ENCODE results near the gene CHD9.
"Not testable (repeated sequence)": the region's sequence is repeated elsewhere in the genome, so short reads cannot be mapped to it uniquely, and the experiment has no call there.

The CHD9 gene

GRCh38 chr16:53045341-53046220, 9.2 kb upstream of the CHD9 start:
- ChIA-PET POLR2A (no interaction called here), CTCF (interaction anchor here (0.9 kb wide), 1 partner anchor 12 kb away, joined by 3 read pairs; no protein-coding TSS in a partner anchor)
- TF ChIP-seq ZNF384 (IDR thresholded peaks at IDR 0.05) (no peak), FOXA1 (IDR thresholded peaks at IDR 0.05) (no peak), SUZ12 (IDR thresholded peaks at IDR 0.05) (no peak), HDGF (IDR thresholded peaks at IDR 0.05; ENCODE audit: borderline replicate concordance) (no peak), CTBP1 (IDR thresholded peaks at IDR 0.05; ENCODE audit: borderline replicate concordance) (no peak), ELF4 (IDR thresholded peaks at IDR 0.05) (no peak), FOXK2 (IDR thresholded peaks at IDR 0.05) (no peak), SP1 (IDR thresholded peaks at IDR 0.05) (no peak), PKNOX1 (IDR thresholded peaks at IDR 0.05) (no peak), FOXM1 (IDR thresholded peaks at IDR 0.05; ENCODE audit: borderline replicate concordance) (no peak), ARNT (IDR thresholded peaks at IDR 0.05) (no peak), TARDBP (IDR thresholded peaks at IDR 0.05) (no peak), BHLHE40 (IDR thresholded peaks at IDR 0.05; ENCODE audit: borderline replicate concordance) (no peak), NFRKB (IDR thresholded peaks at IDR 0.05) (no peak)
- no peak for DNase-seq (ENCODE audit: extremely low spot score)

GRCh38 chr16:53047515-53047914, 7.3 kb upstream of the CHD9 start:
- POLR2A ChIA-PET; DNase-seq (ENCODE audit: extremely low spot score); CTCF ChIA-PET: not testable (repeated sequence)

- ChIA-PET CTCF (no interaction called here), POLR2A (no interaction called here)
Observed at GRCh38 chr16:53048139-53048915, 6.5 kb upstream of the CHD9 start.

GRCh38 chr16:53051255-53051654, 3.5 kb upstream of the CHD9 start:
- DNase-seq (ENCODE audit: extremely low spot score); CTCF ChIA-PET; POLR2A ChIA-PET: not testable (repeated sequence)

More at GRCh38 chr16:53048139-53048915, 6.5 kb upstream of the CHD9 start:
- no peak for TF ChIP-seq TARDBP (IDR thresholded peaks at IDR 0.05)
- no peak for TF ChIP-seq ARNT (IDR thresholded peaks at IDR 0.05)
- TF ChIP-seq ELF4 (IDR thresholded peaks at IDR 0.05), result no peak
- no peak for TF ChIP-seq PKNOX1 (IDR thresholded peaks at IDR 0.05)
- TF ChIP-seq LEF1 (IDR thresholded peaks at IDR 0.05; ENCODE audit: borderline replicate concordance), result no peak
- TF ChIP-seq ZNF384 (IDR thresholded peaks at IDR 0.05), result no peak
- TF ChIP-seq NFRKB (IDR thresholded peaks at IDR 0.05), result no peak
- TF ChIP-seq SUZ12 (IDR thresholded peaks at IDR 0.05), result no peak
- no peak for TF ChIP-seq L3MBTL2 (conservative IDR thresholded peaks at IDR 0.05)
- no peak for TF ChIP-seq HDGF (IDR thresholded peaks at IDR 0.05; ENCODE audit: borderline replicate concordance)
- TF ChIP-seq SP1 (IDR thresholded peaks at IDR 0.05), result no peak
- TF ChIP-seq FOXM1 (IDR thresholded peaks at IDR 0.05; ENCODE audit: borderline replicate concordance), result no peak
- no peak for TF ChIP-seq CTBP1 (IDR thresholded peaks at IDR 0.05; ENCODE audit: borderline replicate concordance)
- no peak for TF ChIP-seq BHLHE40 (IDR thresholded peaks at IDR 0.05; ENCODE audit: borderline replicate concordance)
- no peak for TF ChIP-seq FOXK2 (IDR thresholded peaks at IDR 0.05)
- TF ChIP-seq FOXA1 (IDR thresholded peaks at IDR 0.05), result no peak
- DNase-seq (ENCODE audit: extremely low spot score), result no peak

GRCh38 chr16:53052519-53053501, 2.0 kb upstream of the CHD9 start, which contains the start of gene CHD9NB:
Gene CHD9NB (minus strand): TSS chr16:53052897. CDS start chr16:53044158, 8,739 bp downstream.
- DNase-seq (ENCODE audit: extremely low spot score), result no peak
- ChIA-PET POLR2A (interaction anchor here (1.5 to 3.0 kb wide), 2 partner anchors 155 kb away, joined by 4 to 13 read pairs; no protein-coding TSS in a partner anchor), CTCF (interaction anchor here (1.0 to 1.1 kb wide), 2 partner anchors 70 to 231 kb away, joined by 3 to 5 read pairs; no protein-coding TSS in a partner anchor)
- TF ChIP-seq PKNOX1 (IDR thresholded peaks at IDR 0.05) (peak; percentile 48; the same call in 1 of the 2 replicates), ZNF384 (IDR thresholded peaks at IDR 0.05) (no peak)
